Activated naive CD4-positive, alpha-beta T cell treated with anti-CD3 and anti-CD28 coated beads, Interleukin-2, amount 50 U/mL, for 16 hours (primary cell): Measurements from ENCODE around the gene B3GNT3.

Experiments used
- DNase-seq: peaks from one replicate; pipeline ENCODE4 v3.0.0-alpha.2; 2020

Gene B3GNT3

DNA sequence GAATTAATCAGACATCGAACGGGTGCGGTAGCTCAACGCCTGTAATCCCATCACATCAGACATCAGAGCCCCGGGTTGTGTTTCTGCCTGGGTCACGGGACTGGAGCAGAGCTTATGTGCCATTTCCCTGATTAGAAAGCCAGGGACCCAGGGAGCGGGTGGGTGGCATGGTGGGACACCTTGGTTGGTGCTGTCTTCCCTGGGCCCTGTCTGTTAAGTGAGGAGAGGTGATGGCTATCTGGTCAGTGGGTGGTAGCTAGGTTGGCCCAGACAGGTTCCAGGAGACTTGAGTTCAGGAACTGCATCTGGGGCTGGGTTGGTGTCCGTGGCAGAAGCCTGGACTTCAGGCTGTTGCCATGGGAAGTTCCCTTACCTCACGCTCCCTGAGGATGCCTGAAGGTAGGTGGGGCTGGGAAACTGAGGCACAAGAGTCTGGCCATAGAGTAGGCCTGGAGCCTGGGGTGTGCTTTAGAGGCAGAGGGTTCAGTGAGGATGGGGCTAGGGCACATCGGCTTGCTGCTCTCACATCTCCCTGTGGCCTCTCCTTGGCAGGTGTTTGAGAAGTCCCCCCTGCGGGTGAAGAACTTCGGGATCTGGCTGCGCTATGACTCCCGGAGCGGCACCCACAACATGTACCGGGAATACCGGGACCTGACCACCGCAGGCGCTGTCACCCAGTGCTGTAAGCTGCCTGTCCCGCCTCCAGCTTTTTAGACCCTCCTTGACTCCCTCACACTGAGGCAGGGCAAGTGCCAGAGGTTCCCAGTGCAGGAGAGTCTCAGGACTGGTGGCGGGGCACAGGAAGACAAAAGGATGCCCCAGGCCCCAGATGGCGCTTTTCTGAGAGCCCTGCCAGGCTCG, 66.8 kb downstream of the B3GNT3 start:
- no peak for DNase-seq

DNA sequence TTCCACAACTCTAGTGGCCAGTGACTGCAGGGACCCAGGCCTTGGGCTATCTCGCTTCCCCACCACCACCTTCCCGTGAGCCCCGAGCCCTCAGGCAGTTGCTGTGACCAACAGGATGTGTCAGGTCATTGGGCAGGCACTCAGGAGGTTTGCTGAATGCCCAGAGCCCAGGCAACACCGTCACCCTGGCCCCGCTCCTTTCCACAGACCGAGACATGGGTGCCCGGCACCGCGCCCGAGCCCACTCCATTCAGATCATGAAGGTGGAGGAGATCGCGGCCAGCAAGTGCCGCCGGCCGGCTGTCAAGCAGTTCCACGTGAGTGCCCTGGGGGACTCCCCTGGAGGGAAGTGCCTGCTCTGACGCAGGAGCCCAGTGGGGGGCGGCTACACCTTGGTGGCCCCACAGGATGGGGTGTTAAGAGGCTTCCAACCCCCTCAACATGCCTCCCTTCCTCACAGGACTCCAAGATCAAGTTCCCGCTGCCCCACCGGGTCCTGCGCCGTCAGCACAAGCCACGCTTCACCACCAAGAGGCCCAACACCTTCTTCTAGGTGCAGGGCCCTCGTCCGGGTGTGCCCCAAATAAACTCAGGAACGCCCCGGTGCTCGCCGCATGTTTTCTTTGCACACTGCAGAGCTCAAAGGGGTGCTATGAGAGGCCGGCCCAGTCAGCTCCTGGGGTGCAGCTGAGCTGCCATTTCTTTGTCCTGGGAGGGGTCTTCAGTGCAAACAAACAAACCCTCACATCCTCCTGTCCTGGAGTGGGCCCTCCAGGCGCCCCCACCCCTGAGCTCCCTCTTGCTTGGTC, 68.0 kb downstream of the B3GNT3 start:
- no peak for DNase-seq
